ENCODE results near the gene FSIP1. TPM values are rescaled to one million over a fixed set of nuclear protein-coding genes. Genes with fewer than 3 reads are reported as not detected.

FSIP1 gene
- total RNA-seq, 1 experiment from 2014 or later = 0.61 TPM

DNA sequence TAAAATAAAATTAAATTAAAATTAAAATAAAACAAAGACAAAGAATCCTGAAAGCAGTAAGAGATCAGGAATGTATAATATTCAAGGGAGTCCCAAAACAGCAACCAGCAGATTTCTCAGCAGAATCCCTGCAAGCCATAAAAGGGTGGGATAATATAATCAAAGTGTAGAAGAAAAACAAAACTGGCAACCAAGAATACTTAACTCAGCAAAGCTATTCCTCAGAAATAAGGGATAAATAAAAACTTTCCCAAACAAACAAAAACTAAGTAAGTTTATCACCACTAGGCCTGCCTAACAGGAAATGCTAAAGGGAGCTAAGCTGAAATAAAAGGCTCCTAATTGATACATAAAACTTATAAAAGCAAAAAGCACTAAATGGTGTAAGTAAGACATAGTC is 172.0 kb downstream of the FSIP1 start (continued):
- TF ChIP-seq, protein P1, sequence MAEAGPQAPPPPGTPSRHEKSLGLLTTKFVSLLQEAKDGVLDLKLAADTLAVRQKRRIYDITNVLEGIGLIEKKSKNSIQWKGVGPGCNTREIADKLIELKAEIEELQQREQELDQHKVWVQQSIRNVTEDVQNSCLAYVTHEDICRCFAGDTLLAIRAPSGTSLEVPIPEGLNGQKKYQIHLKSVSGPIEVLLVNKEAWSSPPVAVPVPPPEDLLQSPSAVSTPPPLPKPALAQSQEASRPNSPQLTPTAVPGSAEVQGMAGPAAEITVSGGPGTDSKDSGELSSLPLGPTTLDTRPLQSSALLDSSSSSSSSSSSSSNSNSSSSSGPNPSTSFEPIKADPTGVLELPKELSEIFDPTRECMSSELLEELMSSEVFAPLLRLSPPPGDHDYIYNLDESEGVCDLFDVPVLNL (CRISPR knock-in tag; IDR thresholded peaks at IDR 0.05; ENCODE audit: borderline replicate concordance, low read depth) = no peak
- TF ChIP-seq CREM (CRISPR knock-in tag; IDR thresholded peaks at IDR 0.05) (no peak), ZNF416 (CRISPR knock-in tag; IDR thresholded peaks at IDR 0.05) (no peak), OVOL2 (CRISPR knock-in tag; IDR thresholded peaks at IDR 0.05; ENCODE audit: borderline replicate concordance) (no peak)
- TF ChIP-seq, protein P2, sequence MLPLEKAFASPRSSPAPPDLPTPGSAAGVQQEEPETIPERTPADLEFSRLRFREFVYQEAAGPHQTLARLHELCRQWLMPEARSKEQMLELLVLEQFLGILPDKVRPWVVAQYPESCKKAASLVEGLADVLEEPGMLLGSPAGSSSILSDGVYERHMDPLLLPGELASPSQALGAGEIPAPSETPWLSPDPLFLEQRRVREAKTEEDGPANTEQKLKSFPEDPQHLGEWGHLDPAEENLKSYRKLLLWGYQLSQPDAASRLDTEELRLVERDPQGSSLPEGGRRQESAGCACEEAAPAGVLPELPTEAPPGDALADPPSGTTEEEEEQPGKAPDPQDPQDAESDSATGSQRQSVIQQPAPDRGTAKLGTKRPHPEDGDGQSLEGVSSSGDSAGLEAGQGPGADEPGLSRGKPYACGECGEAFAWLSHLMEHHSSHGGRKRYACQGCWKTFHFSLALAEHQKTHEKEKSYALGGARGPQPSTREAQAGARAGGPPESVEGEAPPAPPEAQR (CRISPR knock-in tag; IDR thresholded peaks at IDR 0.05) = no peak

DNA sequence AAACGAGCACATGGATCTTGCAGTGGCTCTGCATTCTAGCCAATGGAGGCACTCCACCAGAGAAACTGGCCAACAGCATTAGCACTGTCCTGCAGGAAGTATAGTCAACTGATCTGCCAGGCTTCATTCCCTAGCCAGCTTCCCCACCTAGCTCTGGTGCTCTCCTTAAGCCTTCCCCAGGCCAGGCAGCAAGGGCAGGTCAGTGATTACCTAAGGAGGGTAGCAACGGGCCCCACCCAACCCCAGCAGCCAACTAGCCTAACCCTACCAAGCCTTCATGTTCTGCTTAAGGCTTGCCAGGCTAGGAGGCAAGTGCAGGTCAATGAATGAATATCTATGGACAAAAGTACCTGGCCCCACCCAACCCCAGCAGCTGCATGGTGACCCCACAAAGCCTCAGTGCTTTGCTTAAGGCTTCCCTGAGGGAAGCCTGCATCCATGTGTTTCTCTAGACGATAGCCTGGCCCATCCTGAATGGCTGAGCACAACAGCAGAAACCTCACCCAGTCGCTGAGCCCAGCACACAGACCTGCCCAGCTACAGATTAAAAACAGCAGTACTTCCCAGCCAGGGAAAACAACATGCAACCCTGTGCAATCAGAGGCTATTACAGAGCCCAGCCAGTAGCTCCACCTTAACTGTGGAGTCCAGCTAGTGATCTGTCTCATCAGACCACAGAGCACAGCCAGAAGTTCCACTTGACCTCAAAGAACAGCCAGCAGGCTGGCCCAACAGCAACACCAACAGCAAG is 173.3 kb downstream of the FSIP1 start:
- POLR2A ChIA-PET = no interaction called here
- peaks cover 8% of the 10 kb centered on the region for H3K36me3 Mint-ChIP-seq
- DNase-seq (ENCODE audit: low spot score) (no peak), ATAC-seq (no peak)
- CTCF ChIA-PET = interaction anchor here (1.2 kb wide), 1 partner anchor 147 kb away, joined by 3 read pairs; no protein-coding TSS in a partner anchor
- no peak overlapping the region for H3K4me3 Mint-ChIP-seq
- H3K27ac Mint-ChIP-seq = no peak overlapping the region
- H3K9me3 Mint-ChIP-seq = peaks cover 37% of the 10 kb centered on the region
- H3K27me3 Mint-ChIP-seq (ENCODE audit: low read depth) = no peaks in the 10 kb centered on the region; the same call in 1 of the 2 replicates
- no peaks in the 10 kb centered on the region for H3K4me1 Mint-ChIP-seq
- TF ChIP-seq NFYB (CRISPR knock-in tag; conservative IDR thresholded peaks at IDR 0.05; ENCODE audit: low read depth) (no peak), FOXP1 (CRISPR knock-in tag; IDR thresholded peaks at IDR 0.05; ENCODE audit: borderline replicate concordance) (no peak), JUN (CRISPR knock-in tag; IDR thresholded peaks at IDR 0.05) (no peak), NR2C2 (CRISPR knock-in tag; IDR thresholded peaks at IDR 0.05) (no peak), TEAD4 (CRISPR knock-in tag; IDR thresholded peaks at IDR 0.05) (no peak), HMGA2 (CRISPR knock-in tag; IDR thresholded peaks at IDR 0.05) (no peak), GTF2I (CRISPR knock-in tag; conservative IDR thresholded peaks at IDR 0.05) (no peak), ZNF219 (CRISPR knock-in tag; IDR thresholded peaks at IDR 0.05; ENCODE audit: borderline replicate concordance) (no peak), TCF7 (CRISPR knock-in tag; IDR thresholded peaks at IDR 0.05; ENCODE audit: low read depth) (no peak), ZNF138 (CRISPR knock-in tag; conservative IDR thresholded peaks at IDR 0.05) (no peak), RELA (CRISPR knock-in tag; IDR thresholded peaks at IDR 0.05; ENCODE audit: borderline replicate concordance) (no peak)
- TF ChIP-seq, protein P1 (CRISPR knock-in tag; IDR thresholded peaks at IDR 0.05; ENCODE audit: borderline replicate concordance, low read depth) = no peak
- TF ChIP-seq, protein P3, sequence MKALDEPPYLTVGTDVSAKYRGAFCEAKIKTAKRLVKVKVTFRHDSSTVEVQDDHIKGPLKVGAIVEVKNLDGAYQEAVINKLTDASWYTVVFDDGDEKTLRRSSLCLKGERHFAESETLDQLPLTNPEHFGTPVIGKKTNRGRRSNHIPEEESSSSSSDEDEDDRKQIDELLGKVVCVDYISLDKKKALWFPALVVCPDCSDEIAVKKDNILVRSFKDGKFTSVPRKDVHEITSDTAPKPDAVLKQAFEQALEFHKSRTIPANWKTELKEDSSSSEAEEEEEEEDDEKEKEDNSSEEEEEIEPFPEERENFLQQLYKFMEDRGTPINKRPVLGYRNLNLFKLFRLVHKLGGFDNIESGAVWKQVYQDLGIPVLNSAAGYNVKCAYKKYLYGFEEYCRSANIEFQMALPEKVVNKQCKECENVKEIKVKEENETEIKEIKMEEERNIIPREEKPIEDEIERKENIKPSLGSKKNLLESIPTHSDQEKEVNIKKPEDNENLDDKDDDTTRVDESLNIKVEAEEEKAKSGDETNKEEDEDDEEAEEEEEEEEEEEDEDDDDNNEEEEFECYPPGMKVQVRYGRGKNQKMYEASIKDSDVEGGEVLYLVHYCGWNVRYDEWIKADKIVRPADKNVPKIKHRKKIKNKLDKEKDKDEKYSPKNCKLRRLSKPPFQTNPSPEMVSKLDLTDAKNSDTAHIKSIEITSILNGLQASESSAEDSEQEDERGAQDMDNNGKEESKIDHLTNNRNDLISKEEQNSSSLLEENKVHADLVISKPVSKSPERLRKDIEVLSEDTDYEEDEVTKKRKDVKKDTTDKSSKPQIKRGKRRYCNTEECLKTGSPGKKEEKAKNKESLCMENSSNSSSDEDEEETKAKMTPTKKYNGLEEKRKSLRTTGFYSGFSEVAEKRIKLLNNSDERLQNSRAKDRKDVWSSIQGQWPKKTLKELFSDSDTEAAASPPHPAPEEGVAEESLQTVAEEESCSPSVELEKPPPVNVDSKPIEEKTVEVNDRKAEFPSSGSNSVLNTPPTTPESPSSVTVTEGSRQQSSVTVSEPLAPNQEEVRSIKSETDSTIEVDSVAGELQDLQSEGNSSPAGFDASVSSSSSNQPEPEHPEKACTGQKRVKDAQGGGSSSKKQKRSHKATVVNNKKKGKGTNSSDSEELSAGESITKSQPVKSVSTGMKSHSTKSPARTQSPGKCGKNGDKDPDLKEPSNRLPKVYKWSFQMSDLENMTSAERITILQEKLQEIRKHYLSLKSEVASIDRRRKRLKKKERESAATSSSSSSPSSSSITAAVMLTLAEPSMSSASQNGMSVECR (CRISPR knock-in tag; IDR thresholded peaks at IDR 0.05; ENCODE audit: borderline replicate concordance) = no peak
- TF ChIP-seq, protein P4, sequence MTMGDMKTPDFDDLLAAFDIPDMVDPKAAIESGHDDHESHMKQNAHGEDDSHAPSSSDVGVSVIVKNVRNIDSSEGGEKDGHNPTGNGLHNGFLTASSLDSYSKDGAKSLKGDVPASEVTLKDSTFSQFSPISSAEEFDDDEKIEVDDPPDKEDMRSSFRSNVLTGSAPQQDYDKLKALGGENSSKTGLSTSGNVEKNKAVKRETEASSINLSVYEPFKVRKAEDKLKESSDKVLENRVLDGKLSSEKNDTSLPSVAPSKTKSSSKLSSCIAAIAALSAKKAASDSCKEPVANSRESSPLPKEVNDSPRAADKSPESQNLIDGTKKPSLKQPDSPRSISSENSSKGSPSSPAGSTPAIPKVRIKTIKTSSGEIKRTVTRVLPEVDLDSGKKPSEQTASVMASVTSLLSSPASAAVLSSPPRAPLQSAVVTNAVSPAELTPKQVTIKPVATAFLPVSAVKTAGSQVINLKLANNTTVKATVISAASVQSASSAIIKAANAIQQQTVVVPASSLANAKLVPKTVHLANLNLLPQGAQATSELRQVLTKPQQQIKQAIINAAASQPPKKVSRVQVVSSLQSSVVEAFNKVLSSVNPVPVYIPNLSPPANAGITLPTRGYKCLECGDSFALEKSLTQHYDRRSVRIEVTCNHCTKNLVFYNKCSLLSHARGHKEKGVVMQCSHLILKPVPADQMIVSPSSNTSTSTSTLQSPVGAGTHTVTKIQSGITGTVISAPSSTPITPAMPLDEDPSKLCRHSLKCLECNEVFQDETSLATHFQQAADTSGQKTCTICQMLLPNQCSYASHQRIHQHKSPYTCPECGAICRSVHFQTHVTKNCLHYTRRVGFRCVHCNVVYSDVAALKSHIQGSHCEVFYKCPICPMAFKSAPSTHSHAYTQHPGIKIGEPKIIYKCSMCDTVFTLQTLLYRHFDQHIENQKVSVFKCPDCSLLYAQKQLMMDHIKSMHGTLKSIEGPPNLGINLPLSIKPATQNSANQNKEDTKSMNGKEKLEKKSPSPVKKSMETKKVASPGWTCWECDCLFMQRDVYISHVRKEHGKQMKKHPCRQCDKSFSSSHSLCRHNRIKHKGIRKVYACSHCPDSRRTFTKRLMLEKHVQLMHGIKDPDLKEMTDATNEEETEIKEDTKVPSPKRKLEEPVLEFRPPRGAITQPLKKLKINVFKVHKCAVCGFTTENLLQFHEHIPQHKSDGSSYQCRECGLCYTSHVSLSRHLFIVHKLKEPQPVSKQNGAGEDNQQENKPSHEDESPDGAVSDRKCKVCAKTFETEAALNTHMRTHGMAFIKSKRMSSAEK (CRISPR knock-in tag; IDR thresholded peaks at IDR 0.05; ENCODE audit: borderline replicate concordance) = no peak
- TF ChIP-seq, protein P5, sequence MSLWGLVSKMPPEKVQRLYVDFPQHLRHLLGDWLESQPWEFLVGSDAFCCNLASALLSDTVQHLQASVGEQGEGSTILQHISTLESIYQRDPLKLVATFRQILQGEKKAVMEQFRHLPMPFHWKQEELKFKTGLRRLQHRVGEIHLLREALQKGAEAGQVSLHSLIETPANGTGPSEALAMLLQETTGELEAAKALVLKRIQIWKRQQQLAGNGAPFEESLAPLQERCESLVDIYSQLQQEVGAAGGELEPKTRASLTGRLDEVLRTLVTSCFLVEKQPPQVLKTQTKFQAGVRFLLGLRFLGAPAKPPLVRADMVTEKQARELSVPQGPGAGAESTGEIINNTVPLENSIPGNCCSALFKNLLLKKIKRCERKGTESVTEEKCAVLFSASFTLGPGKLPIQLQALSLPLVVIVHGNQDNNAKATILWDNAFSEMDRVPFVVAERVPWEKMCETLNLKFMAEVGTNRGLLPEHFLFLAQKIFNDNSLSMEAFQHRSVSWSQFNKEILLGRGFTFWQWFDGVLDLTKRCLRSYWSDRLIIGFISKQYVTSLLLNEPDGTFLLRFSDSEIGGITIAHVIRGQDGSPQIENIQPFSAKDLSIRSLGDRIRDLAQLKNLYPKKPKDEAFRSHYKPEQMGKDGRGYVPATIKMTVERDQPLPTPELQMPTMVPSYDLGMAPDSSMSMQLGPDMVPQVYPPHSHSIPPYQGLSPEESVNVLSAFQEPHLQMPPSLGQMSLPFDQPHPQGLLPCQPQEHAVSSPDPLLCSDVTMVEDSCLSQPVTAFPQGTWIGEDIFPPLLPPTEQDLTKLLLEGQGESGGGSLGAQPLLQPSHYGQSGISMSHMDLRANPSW (CRISPR knock-in tag; conservative IDR thresholded peaks at IDR 0.05; ENCODE audit: low read depth) = no peak
